GM18907 (cell line): ENCODE measurements around the gene BRD9.
"Not testable (repeated sequence)": the region's sequence is repeated elsewhere in the genome, so short reads cannot be mapped to it uniquely, and the experiment has no call there.

Experiments
- ATAC-seq: cut with Tn5 transposase; IDR thresholded peaks from one replicate; pipeline ENCODE4 v1.9.1; 2021; ENCODE audit warnings: mild to moderate bottlenecking, moderate library complexity; ENCODE audit not compliant: unreplicated experiment

BRD9 gene

GRCh38 chr5:860506-861150, 32.0 kb downstream of the BRD9 start:
- no peak for ATAC-seq

DNA sequence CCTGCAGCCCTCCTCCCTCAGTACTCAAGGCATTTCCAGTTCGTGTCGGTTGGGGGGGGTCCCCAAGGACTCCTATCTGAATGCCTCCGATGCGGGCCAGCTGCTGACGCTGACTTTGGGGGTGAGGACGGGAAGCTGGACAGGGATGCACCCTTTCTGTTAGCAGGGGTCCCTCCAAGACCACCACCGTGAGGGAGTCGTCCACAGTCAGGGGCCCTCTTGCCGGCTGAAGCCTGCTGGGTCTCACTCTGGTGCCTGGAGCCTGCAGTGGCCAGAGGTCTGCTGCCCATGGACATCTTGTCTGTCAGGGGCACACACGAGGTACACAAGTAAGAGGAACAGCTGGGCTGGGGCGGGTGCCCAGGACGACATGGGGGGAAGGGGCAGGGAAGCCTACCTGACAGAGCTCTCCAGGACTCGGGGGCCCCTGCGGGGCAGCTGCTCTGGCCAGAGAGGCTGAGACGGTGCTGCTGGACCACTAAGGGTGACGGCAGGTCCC, 32.8 kb downstream of the BRD9 start:
- ATAC-seq, result no peak

GRCh38 chr5:859391-859790, 33.2 kb downstream of the BRD9 start:
- no peak for ATAC-seq

GRCh38 chr5:858726-859125, 33.9 kb downstream of the BRD9 start:
- ATAC-seq, result no peak

DNA sequence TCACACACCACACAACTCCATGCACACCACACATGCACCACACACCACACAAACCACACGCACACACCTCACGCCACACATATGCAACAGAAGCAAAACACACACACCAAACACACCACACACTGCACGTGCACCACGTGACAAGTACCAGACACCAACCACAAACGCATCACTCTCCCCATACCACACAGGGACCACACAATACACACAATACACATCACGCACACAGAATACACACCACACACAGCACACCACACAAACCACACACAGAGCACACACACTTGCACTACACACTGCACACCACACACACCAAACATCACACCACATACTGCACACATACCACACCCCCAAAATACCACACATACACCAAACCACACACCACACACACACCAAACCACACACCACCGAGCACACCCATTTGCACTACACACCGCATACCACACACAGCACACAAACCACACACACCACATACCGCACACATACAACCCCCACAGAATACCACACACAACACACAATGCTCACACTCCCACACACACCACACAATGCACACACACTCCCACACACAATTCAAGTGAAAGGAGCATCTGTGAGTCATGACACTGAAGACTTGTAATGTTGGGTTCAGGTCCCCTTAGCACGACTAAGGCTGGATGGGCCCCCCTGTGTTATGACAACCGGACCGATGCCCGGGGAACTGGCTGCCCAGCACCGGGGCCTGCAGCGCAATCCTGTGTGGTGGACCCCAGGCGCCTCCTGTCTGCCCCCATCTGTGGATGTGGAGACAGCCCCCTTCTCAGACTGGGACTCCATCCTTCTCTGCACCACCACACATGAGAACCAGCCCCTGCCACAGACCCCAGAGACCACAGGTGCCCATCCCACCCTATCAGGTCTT, 35.8 kb downstream of the BRD9 start:
- ATAC-seq, result no peak

DNA sequence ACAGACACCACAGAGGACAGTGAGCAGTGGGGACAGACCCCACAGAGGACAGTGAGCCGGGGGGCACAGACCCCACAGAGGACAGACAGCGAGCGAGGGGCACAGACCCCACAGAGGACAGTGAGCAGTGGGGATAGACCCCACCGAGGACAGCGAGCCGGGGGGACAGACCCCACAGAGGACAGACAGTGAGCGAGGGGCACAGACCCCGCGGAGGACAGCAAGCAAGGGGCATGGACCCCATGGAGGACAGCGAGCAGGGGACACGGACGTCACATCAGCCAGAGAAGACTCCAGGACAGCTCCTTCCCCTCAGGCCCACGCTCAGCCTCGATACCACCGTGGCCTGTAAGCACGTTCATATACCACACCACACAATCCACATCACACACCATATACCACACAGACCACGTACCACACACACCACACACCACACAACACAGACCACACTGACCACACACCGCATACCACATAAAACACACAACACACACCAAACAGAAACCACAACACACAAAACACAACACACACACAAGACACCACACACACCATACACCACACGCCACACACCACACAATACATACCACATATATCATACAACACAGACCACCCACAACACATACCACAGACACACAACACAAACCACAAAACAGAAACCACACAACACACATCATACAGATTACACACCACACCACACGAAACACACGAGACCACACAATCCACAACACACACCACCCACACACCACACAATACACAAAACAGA, 36.6 kb downstream of the BRD9 start:
- no peak for ATAC-seq

GRCh38 chr5:854966-855743, 37.4 kb downstream of the BRD9 start:
- ATAC-seq, result no peak

DNA sequence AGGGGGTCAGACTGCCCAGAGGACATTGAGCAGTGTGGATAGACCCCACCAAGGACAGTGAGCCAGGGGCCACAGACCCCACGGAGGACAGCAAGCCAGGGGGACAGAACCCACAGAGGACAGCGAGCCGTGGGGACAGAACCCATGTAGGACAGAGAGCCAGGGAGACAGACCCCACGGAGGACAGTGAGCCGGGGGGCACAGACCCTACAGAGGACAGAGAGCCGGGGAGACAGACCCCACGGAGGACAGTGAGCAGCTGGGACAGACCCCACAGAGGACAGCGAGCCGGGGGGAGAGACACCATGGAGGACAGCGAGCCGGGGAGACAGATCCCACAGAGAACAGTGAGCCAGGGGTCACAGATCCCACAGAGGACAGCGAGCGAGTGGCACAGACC, 38.4 kb downstream of the BRD9 start:
- ATAC-seq, result no peak

DNA sequence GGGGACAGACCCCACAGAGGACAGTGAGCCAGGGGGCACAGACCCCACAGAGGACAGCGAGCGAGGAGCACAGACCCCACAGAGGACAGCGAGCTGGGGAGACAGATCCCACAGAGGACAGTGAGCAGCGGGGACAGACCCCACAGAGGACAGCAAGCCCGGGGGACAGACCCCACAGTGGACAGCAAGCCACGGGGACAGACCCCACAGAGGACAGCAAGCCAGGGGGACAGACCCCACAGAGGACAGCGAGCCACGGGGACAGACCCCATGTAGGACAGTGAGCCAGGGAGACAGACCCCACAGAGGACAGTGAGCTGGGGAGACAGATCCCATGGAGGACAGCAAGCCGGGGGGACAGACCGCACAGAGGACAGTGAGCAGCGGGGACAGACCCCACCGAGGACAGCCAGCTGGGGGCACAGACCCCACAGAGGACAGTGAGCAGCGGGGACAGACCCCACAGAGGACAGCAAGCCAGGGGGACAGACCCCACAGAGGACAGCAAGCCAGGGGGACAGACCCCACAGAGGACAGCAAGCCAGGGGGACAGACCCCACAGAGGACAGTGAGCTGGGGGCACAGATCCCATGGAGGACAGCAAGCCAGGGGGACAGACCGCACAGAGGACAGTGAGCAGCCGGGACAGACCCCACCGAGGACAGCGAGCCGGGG, 39.0 kb downstream of the BRD9 start:
- ATAC-seq, result not testable (repeated sequence)

- no peak for ATAC-seq
Measured at GRCh38 chr5:852431-853401, 39.9 kb downstream of the BRD9 start.

- no peak for ATAC-seq
Measured at GRCh38 chr5:852018-852417, 40.6 kb downstream of the BRD9 start.

DNA sequence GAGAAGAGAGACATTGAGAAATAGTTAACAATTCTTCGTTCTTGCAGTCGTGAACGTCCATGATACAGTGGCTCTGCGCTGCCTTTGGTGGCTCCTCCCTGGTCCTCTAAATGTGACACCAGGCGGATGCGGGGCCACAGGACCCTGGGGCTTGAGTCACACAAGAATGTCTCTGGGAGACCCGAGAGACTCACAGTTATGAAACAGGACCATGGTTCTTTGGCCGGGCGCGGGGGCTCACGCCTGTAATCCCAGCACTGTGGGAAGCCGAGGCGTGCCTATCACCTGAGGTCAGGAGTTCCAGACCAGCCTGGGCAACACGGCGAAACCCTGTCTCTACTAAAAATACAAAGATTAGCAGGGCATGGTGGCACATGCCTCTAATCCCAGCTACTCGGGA, 41.0 kb downstream of the BRD9 start:
- no peak for ATAC-seq

GRCh38 chr5:851076-851475, 41.5 kb downstream of the BRD9 start:
- ATAC-seq, result no peak

DNA sequence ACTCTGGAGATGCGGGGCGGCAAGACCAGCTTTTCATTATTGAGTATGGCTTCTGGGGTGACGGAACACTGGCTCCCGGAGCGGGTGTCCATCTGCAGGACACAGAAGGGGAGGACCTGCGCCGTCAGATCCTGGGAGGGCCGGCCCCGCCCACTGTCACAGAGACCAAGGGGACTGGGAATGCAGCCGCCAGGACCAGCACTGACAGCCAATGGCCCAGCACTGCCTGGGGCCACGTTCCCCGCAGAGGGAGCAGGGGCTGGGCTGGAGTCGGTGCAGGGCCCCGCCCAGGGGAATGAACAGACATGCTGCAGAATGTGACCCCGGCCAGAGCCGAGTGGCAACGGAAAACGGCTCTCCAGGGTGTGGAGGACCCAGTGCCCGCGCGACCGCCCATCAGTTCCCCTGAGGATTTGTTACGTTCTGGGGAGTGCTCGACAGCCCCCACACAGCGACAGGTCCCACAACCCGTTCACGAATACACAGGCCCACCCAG, 42.0 kb downstream of the BRD9 start, which contains the start of gene ZDHHC11:
Gene ZDHHC11, minus strand, starts transcription at position 476 of the 496 bp plus-strand sequence. Its CDS starts 384 bp downstream, at position 92.
- ATAC-seq, result no peak

DNA sequence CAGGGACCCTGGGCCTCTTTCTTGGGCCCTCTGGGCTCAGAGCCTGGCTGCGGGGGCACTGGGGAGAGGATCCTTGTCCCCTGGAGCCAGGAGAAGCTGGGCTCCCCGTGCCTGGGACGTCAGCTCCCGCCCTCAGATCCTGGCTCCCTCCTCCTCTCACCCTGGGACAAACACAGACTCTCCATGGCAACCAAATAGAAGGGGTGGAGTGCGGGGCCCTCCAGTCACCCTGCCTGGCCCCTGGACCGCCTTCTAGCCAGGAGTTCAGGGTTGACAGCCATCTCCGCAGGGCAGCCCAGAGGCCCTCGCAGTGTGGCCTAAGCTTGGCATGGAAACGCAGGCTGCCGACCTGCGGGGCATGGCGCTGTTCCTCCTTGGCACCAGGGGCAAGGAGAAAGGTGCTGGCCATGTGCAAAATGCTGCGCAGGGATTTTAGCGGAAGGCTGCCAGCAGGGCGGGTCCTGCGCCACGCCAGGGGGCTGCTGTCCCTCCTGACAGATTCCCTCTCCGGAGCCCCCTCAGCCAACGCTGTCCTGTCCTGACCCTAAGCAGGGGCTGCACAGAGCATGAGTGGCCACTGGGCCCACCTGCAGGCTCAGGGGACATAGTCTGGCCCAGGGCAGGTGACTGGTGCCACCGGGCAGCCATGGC, 42.8 kb downstream of the BRD9 start:
- ATAC-seq, result no peak

GRCh38 chr5:848671-849111, 43.9 kb downstream of the BRD9 start:
- ATAC-seq, result no peak

- ATAC-seq, result not testable (repeated sequence)
Measured at GRCh38 chr5:847736-848135, 44.9 kb downstream of the BRD9 start.

- ATAC-seq, result not testable (repeated sequence)
Measured at GRCh38 chr5:847212-847611, 45.4 kb downstream of the BRD9 start.
